COR-L47 (cell line): ENCODE data around the gene TSC22D1.

ENCODE experiments used
- DNase-seq: peaks from one replicate; lab custom pipeline; 2025; lab: John Stamatoyannopoulos, UW

Gene TSC22D1

DNA sequence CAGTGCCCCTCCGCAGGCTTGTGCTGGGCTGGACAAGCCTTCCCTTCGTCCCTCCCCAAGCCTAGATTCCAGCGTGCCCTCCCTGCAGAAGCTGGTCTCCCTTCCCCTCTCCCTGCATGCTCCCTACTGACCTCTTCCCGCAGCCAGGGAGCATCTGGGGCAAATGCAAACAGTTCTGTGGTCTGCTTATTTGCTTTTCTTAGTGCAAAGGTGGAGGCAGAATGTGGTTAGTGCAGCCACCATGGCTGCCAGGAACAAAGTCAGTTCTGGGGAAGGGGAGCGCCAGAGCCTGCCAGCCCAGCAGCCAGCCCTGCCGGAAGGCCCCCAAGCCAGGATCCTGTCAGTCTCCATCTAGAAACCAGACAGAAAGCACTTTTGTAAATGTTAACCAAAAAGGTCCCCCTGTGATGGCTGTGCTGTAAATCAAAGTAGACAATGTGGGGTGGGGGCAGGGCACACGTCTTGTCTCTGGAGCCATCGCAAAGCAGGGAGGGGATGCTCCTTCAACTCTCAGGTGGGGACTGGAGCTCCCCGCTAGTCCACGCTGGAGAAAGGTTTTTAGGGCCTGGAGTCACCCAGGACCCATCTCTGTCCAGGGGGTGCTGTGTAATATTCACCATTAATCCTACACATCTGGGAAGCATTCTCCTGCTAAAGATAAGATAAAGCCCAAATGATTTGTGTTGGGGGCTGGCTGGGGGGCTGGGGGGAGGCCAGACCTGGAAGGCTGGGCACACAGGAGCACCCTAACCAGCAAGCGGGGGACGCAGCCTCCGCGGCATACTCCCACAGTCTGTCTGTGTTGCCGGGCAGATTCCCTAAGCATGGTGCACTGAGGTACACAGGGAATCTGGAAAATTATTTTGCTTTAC is 171.6 kb downstream of the TSC22D1 start:
- DNase-seq: no peak

GRCh38 chr13:44403461-44404056 is 172.6 kb downstream of the TSC22D1 start:
- no peak for DNase-seq

- DNase-seq: no peak
Observed at GRCh38 chr13:44402899-44403445, 173.2 kb downstream of the TSC22D1 start.

GRCh38 chr13:44401577-44401976 is 174.6 kb downstream of the TSC22D1 start:
- DNase-seq: no peak

DNA sequence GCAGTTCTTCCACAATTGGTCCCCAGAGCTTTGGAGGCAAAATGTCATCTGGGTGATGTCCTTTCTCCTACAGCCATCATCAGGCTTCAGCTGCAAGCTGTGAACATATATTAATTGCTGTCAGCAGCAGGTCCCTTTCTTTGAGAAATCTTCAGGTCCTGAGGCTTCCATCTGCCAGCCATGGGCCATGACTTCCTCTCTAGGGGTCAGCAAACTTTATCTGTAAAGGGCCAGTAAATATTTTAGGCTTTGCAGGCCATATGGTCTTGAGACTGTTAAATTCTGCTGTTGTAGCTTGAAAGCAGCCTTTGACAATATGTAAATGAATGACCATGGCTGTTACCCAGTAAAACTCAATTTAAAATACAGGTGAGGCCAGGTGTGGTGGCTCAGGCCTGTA is 175.4 kb downstream of the TSC22D1 start:
- DNase-seq: no peak

GRCh38 chr13:44399074-44399473 is 177.1 kb downstream of the TSC22D1 start:
- peak; percentile 79 for DNase-seq

GRCh38 chr13:44398606-44399005 is 177.5 kb downstream of the TSC22D1 start:
- no peak for DNase-seq

DNA sequence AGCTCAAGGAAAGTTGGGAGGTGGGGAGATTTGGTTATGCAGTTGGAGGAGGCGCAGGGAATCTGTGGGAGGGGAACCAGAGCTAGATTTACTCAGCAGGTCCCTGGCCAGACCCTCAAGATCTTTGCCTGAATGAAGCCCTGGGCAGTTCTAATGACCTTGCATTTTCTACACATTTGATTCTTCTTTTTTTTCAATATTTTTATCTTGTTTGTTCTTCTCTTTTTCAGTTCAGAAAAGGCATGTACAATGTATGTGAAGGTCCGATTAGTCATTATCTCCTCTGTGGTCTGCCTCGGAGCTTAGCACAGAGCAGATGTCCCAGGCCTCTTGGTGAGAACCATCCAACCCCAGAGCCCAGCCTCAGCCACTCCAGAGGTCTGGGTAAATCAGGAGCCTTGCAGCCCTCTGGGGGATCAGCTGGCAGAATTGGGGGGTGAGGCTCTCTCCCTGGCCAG is 178.3 kb downstream of the TSC22D1 start:
- DNase-seq: no peak

DNA sequence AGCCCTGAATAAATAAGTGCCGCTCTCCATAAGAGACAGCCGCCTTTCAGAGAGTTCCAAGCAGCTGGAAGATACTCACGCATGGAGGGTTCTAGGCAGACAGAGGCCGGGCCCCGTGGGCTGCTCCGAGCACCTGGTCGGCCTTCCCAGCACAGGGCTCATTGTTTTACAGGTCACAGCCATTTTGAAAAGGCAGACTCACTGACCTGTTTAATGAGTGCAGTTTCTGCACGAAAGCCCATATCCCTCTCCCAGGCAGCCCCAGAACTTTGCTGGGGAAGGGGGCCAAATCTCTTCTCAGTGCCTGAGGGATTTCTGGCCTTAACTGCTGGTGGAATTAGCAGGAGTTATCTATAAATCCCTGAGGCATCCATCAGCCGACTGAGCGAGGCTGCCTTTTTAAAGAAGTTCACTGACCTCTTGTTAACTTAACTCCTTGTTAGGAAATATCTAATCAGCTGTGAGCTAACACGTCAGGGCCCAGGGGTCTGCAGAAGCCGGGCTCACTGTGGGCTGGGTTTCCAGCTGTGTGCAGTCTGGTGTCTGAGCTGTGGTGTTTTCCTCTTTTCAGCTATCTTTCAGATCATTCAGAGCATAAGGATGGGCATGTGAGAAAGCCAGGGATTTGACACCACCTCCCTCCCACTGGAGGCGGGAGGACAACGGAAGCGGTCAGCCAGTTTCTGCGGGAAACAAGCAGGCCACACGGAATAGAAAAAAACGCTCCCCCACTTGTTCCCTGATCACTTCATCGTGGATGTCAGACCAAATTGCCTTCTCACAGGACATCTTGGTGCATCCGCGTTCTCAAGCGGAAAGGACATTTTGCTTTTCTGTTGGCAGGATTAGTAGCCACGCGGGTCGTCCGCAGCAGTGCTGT is 179.2 kb downstream of the TSC22D1 start:
- no peak for DNase-seq

DNA sequence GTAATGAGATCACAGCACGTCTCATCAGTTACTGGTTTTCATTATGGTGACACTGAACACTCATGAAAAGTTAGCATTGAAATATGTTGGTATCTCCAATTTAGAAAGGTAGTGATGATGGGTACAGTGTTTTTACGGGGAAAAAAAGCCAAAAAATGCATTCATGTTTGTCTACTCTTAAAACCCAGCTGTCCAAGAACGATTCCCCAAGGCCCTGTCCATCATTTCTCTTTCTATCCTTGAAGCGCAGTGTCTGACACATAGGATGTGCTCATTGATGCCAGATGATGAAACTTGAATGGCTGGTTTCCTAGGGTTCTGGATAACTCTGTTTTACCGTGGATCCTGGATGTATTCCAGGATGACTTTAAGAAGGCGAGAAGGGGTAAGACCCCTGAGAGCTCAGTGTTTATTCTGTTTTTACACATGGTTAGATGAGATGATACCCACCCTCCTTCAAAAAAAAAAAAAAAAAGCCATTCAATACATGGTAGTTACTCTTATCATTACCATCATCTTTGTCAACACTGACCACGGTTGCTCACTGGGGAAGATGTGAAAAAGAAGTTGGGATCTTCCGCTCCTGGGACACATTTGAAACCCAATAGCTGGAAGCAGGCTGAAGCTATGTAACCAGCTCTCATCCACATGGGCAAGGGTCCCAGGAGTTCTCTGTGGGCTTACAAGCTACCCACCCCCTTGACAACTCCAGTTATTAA is 180.0 kb downstream of the TSC22D1 start:
- no peak for DNase-seq

- no peak for DNase-seq
Observed at GRCh38 chr13:44394658-44395057, 181.5 kb downstream of the TSC22D1 start.

GRCh38 chr13:44393391-44393790 is 182.7 kb downstream of the TSC22D1 start:
- no peak for DNase-seq

- DNase-seq: no peak
Observed at GRCh38 chr13:44389876-44390275, 186.3 kb downstream of the TSC22D1 start.

DNA sequence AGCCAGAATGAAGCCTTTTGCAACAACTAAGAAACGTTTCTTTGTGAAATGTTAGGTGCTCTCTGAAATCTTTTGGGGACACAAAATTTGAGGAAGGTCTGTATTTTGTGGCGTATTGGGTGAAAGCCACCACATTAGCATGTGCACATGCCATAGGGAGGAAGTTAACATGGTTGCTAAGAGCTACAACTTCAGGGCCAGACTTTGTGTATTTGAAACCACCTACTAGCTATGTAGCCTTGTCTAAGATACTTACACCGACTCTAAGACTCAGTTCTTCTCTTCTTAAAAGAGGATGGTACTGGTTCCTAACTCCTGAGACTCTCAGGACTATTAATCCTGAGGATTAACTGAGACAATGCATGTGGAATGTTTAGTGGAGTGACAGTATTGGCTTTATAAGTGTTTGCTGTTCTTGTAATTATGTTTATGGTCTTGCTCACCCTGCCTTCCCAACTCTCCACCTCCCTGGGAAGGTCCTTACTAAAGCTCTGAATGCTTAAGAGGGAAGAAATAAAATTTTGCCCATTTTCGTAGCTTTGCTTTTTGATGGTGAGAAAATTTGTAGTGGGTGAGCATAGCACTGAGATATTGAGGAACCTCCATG is 187.0 kb downstream of the TSC22D1 start:
- DNase-seq: no peak

DNA sequence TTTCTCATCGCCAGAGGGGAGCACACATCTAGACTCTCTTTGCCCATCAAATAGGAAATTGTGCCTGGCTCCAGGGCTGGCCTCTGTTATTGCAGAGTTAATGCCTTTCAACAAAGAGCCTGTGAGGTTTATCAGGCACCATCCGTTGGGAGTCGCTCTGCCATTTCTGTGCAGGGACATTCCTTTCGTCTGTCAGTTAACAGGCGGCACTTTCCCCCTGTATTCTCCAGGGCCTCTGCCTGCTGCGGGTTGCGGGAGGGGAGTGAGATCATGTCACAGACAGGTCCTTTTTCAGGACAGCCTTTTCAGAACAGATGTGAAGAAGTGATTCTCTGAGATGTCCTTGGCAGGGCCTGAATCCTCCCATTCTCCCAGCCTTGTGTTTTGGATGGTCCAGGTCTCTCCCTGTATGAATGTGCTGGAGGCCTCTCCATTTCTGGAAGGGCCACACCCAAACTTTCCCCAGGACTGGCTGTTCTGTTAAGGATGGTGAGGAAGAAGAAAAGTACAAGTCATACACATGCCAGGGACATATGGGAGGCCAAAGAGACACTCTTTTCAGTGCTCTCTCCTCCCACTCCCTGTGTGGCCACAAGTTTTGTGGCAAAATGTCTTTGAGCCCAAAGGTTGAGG is 187.6 kb downstream of the TSC22D1 start:
- no peak for DNase-seq

DNA sequence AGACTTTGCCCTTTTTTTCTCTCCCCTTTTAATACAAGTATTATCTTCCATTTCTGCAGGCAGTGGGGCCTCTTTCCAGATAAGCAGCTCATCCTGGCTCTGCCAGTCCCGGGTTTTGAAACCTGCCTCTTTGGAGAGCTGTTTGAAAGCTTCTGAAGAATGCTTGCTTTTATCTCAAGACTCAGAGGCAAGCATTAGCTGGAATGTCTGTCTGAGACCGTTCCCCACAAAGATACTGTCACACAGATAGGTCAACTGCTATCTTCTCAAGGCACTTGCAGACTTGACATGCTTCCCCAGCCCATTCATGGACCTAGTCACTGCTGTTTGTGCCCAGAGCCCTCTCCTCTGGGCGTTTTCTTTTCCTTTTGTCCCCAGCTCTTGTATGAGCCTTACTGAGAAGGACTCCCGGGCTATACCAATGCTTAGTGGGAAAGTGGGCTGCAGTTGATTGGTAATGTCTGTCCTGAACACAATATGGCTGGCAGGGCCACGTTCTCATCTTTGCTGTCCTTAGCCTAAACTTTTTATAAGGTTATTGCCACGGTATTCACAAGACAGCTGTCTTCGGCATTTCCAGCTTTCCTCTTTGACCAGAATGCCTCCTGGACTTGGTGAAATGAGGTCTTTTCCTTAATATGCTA is 189.1 kb downstream of the TSC22D1 start:
- DNase-seq: no peak

- no peak for DNase-seq
Observed at GRCh38 chr13:44385847-44386246, 190.3 kb downstream of the TSC22D1 start.

DNA sequence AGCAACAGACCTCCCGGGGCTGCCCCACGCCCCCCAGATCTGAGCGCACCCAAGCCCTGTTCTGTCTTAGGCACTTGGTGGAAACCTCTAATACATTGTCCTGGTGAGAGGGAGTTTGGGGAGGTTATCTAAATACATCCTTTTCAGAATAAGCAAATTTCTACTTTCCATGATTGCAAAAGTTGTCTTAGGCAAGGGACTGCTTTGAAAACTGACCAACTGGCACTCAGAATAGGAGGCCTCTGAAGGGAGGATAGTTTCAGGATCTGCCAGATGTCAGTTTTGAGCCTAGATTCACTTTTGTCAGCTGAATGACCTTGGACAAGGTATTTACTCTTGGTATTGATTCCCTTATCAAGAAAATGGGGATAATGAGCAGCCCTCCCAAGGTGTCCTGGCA is 190.7 kb downstream of the TSC22D1 start:
- DNase-seq: no peak

GRCh38 chr13:44384778-44385177 is 191.4 kb downstream of the TSC22D1 start:
- no peak for DNase-seq

DNA sequence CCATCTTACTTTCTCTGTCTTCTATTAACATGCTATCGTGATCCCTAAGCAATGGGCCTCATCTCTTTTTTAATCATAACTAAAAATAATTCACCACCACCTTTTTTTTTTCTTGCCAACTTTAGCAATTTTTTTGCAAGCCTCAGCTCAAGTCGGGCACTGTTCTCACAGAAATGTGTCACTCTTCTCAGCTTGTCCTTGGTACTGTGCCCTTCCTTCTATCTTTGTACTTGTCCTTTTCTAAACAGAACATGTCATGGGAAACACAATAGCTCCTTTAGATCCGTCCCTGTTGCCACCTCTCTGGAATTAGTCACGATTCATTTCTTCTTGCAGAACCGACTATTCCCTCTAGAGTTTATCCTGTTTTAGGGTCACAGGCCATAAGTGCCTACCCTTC is 192.2 kb downstream of the TSC22D1 start:
- DNase-seq: no peak
